Right kidney (tissue), 1 donor: ENCODE results near the gene DPP8.
"Not testable (repeated sequence)": the region's sequence is repeated elsewhere in the genome, so short reads cannot be mapped to it uniquely, and the experiment has no call there.

Experiments used
- DNase-seq: peaks from one replicate; pipeline ENCODE4 v3.0.0-alpha.2; 2016

DPP8 gene

DNA sequence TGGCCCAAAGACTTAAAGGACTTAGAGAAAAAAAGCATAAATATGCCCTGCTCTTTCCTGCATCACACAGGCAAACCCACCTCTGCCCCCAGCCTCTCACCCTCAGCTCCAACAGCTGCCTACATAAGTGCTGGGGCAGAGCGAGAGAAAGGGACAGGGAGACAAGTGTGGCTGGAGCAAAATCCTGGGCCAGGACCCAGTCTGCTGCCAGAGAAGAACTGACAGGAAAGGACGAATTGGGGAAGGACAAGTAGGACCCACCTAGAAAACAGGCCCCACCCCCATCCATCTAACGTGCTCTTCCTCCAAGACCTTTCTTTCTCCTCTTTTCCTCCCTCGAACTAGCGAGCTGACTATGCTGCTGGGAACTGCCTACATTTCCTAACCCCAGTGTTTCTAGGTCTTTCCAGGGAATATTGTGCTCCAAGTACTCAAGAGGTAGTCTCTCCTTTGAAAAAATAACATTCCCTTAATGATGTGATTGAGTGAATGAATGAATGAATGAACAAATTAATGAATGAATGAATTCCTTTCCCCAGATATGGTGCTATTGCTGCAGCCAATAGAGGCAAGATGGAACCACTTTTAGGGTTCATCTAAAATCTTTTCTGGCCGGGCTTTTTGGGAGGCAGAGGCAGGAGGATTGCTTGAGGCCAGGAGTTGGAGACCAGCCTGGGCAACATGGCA is 113.2 kb downstream of the DPP8 start:
- no peak for DNase-seq

GRCh38 chr15:65402961-65403360 is 114.5 kb downstream of the DPP8 start:
- no peak for DNase-seq

DNA sequence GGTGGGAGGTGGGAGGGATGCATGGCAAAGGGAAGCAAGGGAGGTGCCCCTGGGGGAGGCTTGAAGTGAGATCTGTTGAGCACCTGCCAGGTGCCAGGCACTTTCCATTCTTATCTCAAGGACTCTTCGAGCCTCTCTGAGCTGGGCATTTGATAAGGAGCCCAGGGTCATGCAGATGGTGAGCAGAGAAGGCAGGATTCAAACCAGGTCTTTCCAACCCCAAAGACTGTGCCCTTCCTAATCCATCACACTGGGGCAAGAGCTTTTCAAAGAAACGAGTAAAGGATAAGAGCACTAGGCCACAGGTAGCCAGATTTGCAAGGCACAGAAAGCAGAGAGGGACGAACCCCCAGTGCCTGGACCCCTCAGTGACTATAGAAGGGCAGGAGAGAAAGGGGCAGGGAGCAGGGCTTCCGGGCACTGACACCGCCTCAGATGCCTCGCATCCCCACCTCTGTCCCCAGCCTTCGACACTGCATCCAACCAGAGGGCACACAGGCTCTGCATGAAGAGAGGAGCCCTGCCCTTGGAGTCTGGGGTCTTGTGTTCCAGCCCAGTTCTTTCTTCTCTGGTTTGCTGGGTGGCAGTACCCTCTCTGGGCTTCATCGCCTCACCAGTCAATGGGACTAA is 115.8 kb downstream of the DPP8 start:
- DNase-seq, result no peak

GRCh38 chr15:65400760-65401610 is 116.5 kb downstream of the DPP8 start:
- peak; percentile 63 for DNase-seq

DNA sequence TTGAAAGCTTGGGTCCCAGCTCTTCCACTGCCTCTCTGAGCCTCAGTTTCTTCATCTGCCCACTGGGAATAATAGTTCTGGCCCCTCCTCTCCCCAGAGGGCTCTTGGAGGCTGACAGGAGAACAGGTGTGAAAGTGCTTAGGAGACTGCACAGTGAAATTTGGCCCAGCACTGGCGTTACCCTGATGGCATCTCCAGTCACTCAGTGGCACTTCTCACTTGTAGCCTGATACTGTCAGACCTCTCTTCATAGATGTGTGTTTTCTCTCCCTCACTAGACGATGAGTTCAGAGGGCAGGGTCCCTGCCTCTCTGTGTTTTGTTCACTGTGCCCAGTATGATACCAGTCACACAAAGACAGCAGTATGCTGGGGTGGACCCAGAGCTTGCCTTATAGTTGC is 117.5 kb downstream of the DPP8 start:
- DNase-seq, result no peak

GRCh38 chr15:65399001-65399706 is 118.3 kb downstream of the DPP8 start:
- no peak for DNase-seq

- DNase-seq, result not testable (repeated sequence)
These were observed 119.0 kb downstream of the DPP8 start for GRCh38 chr15:65398486-65398885.

- DNase-seq, result no peak
These were observed 120.5 kb downstream of the DPP8 start for GRCh38 chr15:65396965-65397317.

DNA sequence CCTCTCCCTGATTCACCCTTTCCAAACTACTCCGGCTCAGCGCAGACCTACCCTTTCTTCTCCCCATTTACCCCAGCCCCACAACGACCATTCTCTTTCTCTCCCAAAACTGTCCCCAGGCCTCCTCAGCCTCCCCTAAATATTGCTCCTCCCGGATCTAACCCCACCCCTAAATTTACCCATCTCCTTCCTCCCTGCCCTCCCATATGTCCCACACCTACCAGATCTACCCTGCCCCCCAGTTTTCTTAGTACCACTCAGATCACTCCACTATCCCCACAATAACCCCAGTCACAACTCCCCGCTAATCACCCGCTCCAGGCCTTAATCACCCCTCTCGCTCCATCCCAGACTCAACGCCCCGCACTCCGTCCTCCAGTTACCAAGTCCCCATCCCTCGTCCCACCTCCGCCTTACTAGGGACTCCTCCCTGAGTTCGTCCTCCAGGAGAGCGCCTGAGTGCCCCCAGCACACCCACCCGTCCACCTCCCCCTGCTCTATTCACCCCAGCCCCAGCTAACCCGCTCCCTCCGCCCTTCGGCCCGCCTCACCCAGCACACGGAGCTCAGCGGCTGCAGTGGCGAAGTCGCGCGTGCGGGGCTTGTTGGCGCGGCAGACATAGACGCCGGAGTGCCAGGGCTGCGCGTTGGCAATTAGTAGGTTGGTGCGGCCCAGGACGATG is 121.1 kb downstream of the DPP8 start:
- DNase-seq, result no peak

- peak; percentile 69 for DNase-seq
These were observed 121.8 kb downstream of the DPP8 start for GRCh38 chr15:65395567-65396202.

GRCh38 chr15:65394936-65395335 is 122.6 kb downstream of the DPP8 start:
- no peak for DNase-seq

GRCh38 chr15:65394280-65394789 is 123.2 kb downstream of the DPP8 start:
- no peak for DNase-seq

DNA sequence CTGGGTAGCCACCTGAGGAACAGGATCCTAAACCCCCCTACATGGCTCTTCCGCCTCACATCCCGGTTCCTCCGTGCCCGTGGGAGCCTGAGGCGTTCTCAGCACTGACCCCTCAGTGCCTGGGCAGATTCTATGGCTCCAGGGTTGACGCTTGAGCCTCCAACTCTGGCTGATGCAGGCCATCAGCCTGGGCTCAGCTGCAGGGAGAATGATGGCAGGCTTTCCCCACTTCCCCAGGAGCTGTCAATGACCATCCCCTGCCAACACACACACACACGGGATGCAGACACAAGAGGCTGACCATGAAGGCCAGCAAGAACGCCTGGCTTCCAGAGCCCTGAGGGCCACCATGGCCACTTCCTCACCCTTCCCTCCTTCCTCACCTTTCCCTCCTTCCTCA is 123.9 kb downstream of the DPP8 start:
- DNase-seq, result no peak

DNA sequence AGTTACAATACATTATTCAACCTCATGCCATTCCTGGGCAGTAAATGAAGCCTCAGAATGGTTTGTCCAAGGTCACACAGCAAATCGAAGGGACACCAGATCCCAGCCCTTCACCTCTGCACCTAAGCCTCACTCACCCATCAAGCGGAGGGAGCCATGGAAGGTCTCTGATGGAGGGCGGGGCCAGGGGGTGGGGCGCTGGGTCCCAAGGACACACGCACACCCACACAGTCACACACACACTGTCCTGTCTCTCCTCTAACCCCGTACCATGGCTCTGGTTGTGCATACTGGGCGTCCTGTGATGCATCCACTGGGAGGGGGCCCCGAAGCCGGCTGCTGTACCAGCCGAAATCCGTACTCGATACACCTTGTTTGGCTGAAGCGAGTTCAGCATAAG is 124.4 kb downstream of the DPP8 start:
- DNase-seq, result no peak
